ENCODE measurements around the gene LGR6.

GRCh38 chr1:202168861-202169260, 24.7 kb upstream of the LGR6 start:
- TF ChIP-seq CTCF (IDR thresholded peaks at IDR 0.05 in 4 of 5, conservative IDR thresholded peaks at IDR 0.05 in 1 of 5) = no peak
- TF ChIP-seq POLR2A (IDR thresholded peaks at IDR 0.05) = no peak
